Measurements from ENCODE around the gene CEP128.

The CEP128 gene

DNA sequence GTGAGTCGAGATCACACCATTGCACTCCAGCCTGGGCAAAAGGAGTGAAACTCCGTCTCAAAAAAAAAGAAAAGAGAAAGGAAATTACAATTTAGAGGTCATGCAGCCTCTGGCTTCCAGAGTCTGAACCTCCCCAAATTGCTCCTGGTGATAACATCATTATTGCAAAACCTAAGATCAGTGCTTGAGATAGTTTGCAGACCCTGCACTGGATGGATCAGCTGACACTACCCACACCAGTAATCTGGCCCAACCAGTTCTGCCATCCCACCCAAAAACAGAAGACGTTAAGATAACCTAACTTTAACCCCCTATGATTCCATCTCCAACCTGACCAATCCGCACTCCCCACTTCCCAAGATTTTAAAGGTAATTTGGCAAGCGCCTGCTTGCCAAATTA is 376.5 kb downstream of the CEP128 start:
- no peak for DNase-seq
- H3K4me3 ChIP-seq (ENCODE audit: low read depth, low read length), result no peak overlapping the region
- no peak overlapping the region for H3K27ac ChIP-seq
- H3K36me3 ChIP-seq (replicated peaks), result no peaks in the 10 kb centered on the region
- TF ChIP-seq, protein P1, sequence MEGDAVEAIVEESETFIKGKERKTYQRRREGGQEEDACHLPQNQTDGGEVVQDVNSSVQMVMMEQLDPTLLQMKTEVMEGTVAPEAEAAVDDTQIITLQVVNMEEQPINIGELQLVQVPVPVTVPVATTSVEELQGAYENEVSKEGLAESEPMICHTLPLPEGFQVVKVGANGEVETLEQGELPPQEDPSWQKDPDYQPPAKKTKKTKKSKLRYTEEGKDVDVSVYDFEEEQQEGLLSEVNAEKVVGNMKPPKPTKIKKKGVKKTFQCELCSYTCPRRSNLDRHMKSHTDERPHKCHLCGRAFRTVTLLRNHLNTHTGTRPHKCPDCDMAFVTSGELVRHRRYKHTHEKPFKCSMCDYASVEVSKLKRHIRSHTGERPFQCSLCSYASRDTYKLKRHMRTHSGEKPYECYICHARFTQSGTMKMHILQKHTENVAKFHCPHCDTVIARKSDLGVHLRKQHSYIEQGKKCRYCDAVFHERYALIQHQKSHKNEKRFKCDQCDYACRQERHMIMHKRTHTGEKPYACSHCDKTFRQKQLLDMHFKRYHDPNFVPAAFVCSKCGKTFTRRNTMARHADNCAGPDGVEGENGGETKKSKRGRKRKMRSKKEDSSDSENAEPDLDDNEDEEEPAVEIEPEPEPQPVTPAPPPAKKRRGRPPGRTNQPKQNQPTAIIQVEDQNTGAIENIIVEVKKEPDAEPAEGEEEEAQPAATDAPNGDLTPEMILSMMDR (IDR thresholded peaks at IDR 0.05; ENCODE audit: low read depth, low read length, missing control alignments), result no peak
- in situ Hi-C loops (cut with HindIII; ENCODE audit: low pct_ligation_motif_present, low sequenced_read_pairs), result no loop called here
- no peaks in the 10 kb centered on the region for H3K27me3 ChIP-seq (replicated peaks)

DNA sequence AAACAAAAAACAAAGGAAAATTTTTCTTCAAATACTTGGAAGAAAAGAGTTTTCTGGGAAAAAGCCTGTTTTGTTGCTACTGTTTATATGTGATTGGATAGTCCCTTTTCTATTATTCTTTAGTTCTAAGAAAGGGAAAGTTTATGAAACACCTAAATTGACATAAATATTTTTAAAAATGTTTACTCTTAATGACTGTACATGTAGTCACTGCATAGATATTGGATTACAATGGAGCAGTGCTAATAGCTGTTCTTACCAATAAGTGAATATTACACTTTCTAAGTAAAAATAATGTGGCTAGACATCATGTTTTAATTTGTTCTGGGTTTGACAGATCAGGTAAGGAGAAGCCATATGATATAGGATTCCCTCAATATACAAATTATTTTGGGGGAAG is 377.5 kb downstream of the CEP128 start:
- Histone ChIP-seq H3K27ac (no peak overlapping the region), H3K27me3 (replicated peaks) (no peaks in the 10 kb centered on the region), H3K4me3 (ENCODE audit: low read depth, low read length) (no peak overlapping the region), H3K36me3 (replicated peaks) (no peaks in the 10 kb centered on the region)
- TF ChIP-seq, protein P1 (IDR thresholded peaks at IDR 0.05; ENCODE audit: low read depth, low read length, missing control alignments), result no peak
- no peak for DNase-seq
- in situ Hi-C loops (cut with HindIII; ENCODE audit: low pct_ligation_motif_present, low sequenced_read_pairs), result no loop called here

DNA sequence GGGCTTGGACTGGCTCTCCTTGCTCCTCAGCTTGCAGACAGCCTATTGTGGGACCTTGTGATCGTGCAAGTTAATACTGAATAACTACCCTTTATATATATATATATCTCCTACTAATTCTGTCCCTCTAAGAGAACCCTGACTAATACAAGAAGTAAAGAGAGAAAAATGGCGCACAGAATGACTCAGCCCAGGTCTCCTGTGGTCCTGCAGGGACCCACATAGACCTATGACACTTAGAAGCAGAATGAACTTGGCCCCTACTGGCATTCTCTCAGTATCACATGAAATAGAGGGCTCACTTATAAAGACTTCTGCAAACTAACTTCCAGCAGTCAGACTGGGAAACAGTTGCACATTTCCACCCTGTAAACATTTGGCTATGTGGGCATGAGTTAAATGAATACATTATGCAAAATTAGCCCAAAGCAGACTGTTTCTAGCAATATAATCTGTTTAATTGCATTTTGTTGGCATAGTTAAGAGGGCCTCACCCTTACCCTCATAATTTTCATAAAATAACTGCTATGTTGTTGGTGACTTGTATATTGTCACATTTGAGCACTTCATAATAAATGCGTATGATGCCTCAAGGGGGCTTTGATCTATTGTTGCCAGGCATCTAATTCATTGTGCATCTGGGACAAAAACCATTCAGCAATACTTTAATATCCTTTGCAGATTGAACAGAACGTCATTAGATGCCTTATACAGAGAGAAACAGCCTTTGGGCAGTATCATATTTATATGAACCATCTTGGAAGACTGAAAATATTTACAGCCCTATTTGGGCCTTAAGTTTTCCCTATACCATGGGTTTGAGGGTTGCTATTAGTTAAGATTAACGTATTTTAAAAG is 380.5 kb downstream of the CEP128 start:
- Histone ChIP-seq H3K27ac (no peak overlapping the region), H3K4me3 (ENCODE audit: low read depth, low read length) (no peak overlapping the region), H3K36me3 (replicated peaks) (no peaks in the 10 kb centered on the region), H3K27me3 (replicated peaks) (no peaks in the 10 kb centered on the region)
- DNase-seq, result no peak
- in situ Hi-C loops (cut with HindIII; ENCODE audit: low pct_ligation_motif_present, low sequenced_read_pairs), result no loop called here
- TF ChIP-seq, protein P1 (IDR thresholded peaks at IDR 0.05; ENCODE audit: low read depth, low read length, missing control alignments), result no peak

DNA sequence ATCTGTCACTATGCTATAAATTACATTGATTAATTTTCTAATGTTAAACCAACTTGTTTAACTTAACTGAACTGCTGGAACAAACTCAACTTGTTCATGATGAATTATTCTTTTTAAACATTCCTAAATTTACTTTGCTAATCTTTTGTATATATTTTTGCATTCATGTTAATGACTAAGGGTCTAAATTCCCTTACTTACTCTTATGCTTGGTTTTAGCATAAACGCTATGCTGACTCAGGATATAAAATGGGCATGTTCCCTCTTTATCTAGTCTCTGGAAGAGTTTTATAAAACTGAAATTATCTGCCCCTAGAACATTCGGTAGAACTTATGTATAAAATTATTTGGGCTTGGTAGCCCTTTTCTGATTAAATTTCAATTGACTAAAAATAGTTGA is 387.4 kb downstream of the CEP128 start:
- in situ Hi-C loops (cut with HindIII; ENCODE audit: low pct_ligation_motif_present, low sequenced_read_pairs), result no loop called here
- DNase-seq, result no peak
- H3K27me3 ChIP-seq (replicated peaks), result no peaks in the 10 kb centered on the region
- H3K27ac ChIP-seq, result no peak overlapping the region
- TF ChIP-seq, protein P1 (IDR thresholded peaks at IDR 0.05; ENCODE audit: low read depth, low read length, missing control alignments), result no peak
- no peaks in the 10 kb centered on the region for H3K36me3 ChIP-seq (replicated peaks)
- no peak overlapping the region for H3K4me3 ChIP-seq (ENCODE audit: low read depth, low read length)

DNA sequence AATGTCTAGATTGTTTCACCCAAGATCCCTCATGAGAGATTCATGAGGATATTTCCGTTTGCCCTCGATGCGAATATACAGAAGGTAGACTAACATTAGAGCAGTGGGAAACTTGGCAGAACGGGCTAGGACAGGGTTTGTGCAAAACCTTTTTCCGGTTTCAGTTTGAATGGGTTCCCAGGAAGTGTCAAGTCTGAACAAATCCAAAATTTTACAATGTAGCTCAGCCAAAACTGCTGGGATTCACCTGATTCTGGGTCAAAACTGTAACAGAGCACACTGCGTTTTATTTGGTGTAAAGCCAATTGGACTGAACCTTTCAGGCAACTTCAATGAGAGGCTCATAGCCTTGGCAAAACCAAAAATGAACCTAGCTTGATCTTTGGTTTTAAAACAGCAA is 392.4 kb downstream of the CEP128 start:
- Histone ChIP-seq H3K36me3 (replicated peaks) (no peaks in the 10 kb centered on the region), H3K27ac (no peak overlapping the region), H3K27me3 (replicated peaks) (no peaks in the 10 kb centered on the region), H3K4me3 (ENCODE audit: low read depth, low read length) (no peak overlapping the region)
- in situ Hi-C loops (cut with HindIII; ENCODE audit: low pct_ligation_motif_present, low sequenced_read_pairs), result no loop called here
- TF ChIP-seq, protein P1 (IDR thresholded peaks at IDR 0.05; ENCODE audit: low read depth, low read length, missing control alignments), result no peak
- no peak for DNase-seq

Measured in brain microvascular endothelial cell (primary cell).